SK-N-MC (cell line): ENCODE data around the gene CMTM7.

Source experiments
- DNase-seq: peaks from one replicate; pipeline ENCODE4 v3.0.0-alpha.2; 2011; ENCODE audit warnings: low read depth, low spot score
- H3K27ac ChIP-seq: fragments of 200-600 bp; sonication (generic); 2 replicates; pipeline ENCODE4 v1.5.1; 2016; ENCODE audit warnings: mixed run types
- H3K36me3 ChIP-seq: fragments of 200-600 bp; sonication (generic); 2 replicates; pipeline ENCODE4 v1.6.1; 2017; ENCODE audit warnings: antibody characterized with exemption, low read length, mixed read lengths; ENCODE audit not compliant: insufficient read depth
- H3K4me3 ChIP-seq: fragments of 200-600 bp; sonication (generic); 2 replicates; pipeline ENCODE4 v1.5.1; 2016
- H3K9ac ChIP-seq: fragments of 200-600 bp; sonication (generic); 2 replicates; pipeline ENCODE4 v1.8.0; 2017; ENCODE audit warnings: mixed run types, mixed read lengths; ENCODE audit not compliant: insufficient read length
- H3K9me3 ChIP-seq: fragments of 200-600 bp; sonication (generic); 2 replicates; pipeline ENCODE4 v1.6.1; 2017; ENCODE audit warnings: low read depth, mild to moderate bottlenecking, antibody characterized with exemption, low read length, moderate library complexity, mixed read lengths
- EZH2 ChIP-seq: fragments of 200-600 bp; sonication (generic); IDR thresholded peaks from one replicate; pipeline ENCODE4 v1.6.1; 2017; ENCODE audit warnings: antibody characterized with exemption
- FOXP2 ChIP-seq: optimal IDR thresholded peaks from 2 replicates; pipeline ENCODE3; 2011; ENCODE audit warnings: mild to moderate bottlenecking, moderate library complexity; ENCODE audit not compliant: insufficient read depth; ENCODE audit errors: extremely low read length, control extremely low read depth
- POLR2AphosphoS5 ChIP-seq: IDR thresholded peaks from 2 replicates; pipeline ENCODE4 v1.6.1; 2012; ENCODE audit warnings: mild to moderate bottlenecking, low read depth, low read length, borderline replicate concordance

Gene CMTM7

DNA sequence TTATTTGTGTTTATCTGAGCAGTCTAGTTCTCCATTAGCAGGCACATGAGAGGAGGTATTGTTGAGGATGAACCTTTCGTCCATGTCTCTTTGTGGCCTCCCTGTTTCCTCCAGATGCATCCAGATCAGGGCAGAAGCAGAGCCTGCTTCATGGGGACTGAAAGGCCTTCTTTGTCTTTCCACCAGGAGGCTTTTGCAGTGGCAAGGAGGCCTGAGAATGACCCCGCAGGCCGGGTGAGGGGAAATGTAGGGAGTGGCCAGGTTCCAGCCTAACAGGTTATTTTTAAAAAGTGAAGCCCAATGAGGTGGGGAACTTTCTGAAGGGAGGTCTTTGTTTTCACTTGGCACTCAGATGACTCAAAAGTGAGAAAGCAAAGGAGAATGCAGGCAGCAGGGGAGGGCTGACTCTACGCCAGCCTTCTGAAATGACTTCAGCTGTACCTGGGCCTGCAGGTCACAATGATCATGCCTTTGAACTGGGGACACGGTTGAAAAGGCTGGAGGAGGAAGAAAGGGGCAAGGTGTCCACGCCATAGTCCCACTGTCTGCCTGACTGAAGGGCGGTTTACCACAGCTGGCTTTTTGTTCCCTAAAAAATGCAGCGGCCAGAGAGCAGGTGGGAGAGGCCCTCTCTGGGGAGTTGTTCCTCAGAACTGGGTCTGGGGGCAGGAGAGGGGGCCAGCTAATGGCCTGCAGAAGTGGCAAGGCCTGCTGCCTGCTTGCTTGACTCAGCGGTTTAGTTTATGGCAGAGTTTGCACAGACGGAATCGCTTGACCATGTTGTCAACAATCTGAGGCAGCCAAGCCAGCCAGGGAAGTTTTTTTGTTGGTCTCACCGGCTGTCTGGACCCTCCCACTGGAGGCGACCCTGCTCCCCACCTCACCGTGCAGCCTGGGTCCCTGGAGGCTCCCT is 28.7 kb downstream of the CMTM7 start:
- Histone ChIP-seq H3K9me3 (no peaks in the 10 kb centered on the region), H3K27ac (no peak overlapping the region), H3K36me3 (no peaks in the 10 kb centered on the region), H3K9ac (no peak overlapping the region), H3K4me3 (no peak overlapping the region)
- DNase-seq: no peak
- TF ChIP-seq EZH2 (no peak), POLR2AphosphoS5 (no peak), FOXP2 (no peak)

DNA sequence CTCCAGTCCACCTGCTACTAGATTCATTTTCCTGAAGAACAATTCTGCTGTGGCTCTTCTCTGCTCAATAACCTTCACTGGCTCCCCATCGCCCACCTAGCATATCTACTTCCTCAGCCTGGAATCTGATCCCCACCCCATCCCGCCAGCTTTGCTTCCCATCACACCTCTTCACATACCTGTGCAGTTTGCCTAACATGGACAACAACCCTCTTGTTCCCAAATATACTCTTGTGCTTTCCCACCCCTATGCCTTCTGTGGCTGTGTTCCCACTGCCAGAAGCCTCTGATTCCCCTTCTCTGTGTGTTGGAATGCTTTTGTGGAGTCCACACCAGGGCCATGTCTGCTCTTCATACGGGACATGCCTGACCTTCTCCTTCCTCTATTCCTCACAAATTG is 29.5 kb downstream of the CMTM7 start:
- Histone ChIP-seq H3K4me3 (no peak overlapping the region), H3K27ac (no peak overlapping the region)
- TF ChIP-seq EZH2: no peak
- no peak for TF ChIP-seq POLR2AphosphoS5
- no peak for TF ChIP-seq FOXP2

DNA sequence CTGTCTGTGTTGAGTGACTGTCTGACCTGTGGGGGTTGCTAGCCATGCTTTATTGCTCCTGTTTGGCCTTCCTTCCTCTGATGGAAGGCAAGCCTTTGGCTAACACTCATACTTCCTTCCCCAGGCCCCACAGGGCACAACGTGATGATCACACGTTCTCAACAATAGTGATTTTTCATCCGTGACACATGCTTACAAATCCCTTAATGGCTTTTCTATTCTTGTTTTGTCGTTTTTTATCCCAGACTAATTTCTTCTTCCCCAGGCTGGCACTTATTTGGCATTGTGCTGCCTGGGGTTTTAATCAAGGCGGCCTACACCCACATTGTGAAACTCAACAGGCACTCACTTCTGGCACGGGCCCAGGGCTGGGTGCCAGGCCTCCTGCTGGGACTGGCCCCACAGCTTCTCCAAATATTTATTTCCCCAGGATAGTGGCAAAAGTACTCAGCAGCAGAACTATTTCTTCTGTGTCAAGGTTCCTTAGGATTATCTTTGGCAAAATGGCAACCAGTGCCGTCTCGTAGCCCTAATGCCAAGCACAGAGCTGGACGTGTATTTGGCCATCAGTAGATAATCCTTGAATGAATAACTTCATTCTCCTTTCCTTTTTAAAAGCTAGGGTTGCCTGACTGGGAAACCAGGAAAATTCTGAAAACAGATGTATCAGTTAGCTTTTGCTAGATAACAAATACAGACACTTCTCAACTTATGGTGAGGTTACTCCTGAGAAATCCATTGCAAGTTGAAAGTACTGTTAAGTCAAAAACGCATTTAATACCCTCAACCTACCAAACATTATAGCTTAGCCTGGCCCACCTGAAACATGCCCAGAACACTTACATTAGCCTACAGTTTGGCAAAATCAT is 30.6 kb downstream of the CMTM7 start:
- Histone ChIP-seq H3K9me3 (no peaks in the 10 kb centered on the region), H3K4me3 (no peak overlapping the region), H3K27ac (no peak overlapping the region), H3K36me3 (no peaks in the 10 kb centered on the region), H3K9ac (no peak overlapping the region)
- TF ChIP-seq EZH2: no peak
- no peak for TF ChIP-seq FOXP2
- DNase-seq: no peak

More for the DNA sequence above, 29.5 kb downstream of the CMTM7 start:
- Histone ChIP-seq H3K36me3 (no peaks in the 10 kb centered on the region), H3K9ac (no peak overlapping the region), H3K9me3 (no peaks in the 10 kb centered on the region)
- no peak for DNase-seq

- H3K36me3 ChIP-seq: no peaks in the 10 kb centered on the region
- no peak for DNase-seq
- no peak overlapping the region for H3K27ac ChIP-seq
- no peak overlapping the region for H3K4me3 ChIP-seq
- no peak overlapping the region for H3K9ac ChIP-seq
- no peaks in the 10 kb centered on the region for H3K9me3 ChIP-seq
- TF ChIP-seq EZH2 (no peak), FOXP2 (no peak), POLR2AphosphoS5 (no peak)
Observed at GRCh38 chr3:32422943-32423342, 31.3 kb downstream of the CMTM7 start.

GRCh38 chr3:32423534-32423933 is 31.9 kb downstream of the CMTM7 start:
- Histone ChIP-seq H3K9ac (no peak overlapping the region), H3K27ac (no peak overlapping the region)

DNA sequence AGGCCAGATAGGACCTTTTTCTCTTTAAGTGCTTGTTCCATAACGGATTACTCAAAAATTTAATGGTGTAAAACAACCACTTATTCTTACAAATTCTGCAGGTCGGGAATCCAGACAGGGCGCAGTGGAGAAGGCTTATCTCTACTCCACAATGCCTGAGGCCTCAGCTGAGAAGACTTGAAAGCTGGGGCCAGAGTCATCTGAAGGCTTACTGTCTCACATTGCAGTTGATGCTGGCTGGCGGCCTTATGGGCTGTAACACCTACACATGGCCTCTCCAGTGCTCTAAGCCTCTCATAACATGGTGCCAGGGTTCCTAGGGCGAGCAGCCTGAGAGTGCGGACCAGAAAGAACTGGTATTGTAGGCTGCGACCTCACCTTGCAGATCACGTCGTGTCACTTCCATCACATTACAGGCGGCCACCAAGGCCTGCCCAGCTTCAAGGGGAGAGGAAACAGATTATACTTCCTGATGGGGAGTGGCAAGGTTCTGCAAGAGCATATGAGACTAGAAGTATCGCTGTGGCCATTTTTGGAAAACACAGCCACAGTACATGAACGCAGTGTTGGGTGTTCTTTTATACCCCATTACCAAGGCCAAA is 32.4 kb downstream of the CMTM7 start:
- H3K36me3 ChIP-seq: no peaks in the 10 kb centered on the region
- no peak for TF ChIP-seq EZH2
- no peak for TF ChIP-seq FOXP2
- no peak for TF ChIP-seq POLR2AphosphoS5
- no peak overlapping the region for H3K27ac ChIP-seq
- H3K9ac ChIP-seq: no peak overlapping the region
- H3K4me3 ChIP-seq: no peak overlapping the region
- no peaks in the 10 kb centered on the region for H3K9me3 ChIP-seq
- no peak for DNase-seq

More at GRCh38 chr3:32423534-32423933, 31.9 kb downstream of the CMTM7 start:
- no peak for TF ChIP-seq FOXP2
- TF ChIP-seq EZH2: no peak
- TF ChIP-seq POLR2AphosphoS5: no peak
- Histone ChIP-seq H3K4me3 (no peak overlapping the region), H3K36me3 (no peaks in the 10 kb centered on the region), H3K9me3 (no peaks in the 10 kb centered on the region)
- no peak for DNase-seq

DNA sequence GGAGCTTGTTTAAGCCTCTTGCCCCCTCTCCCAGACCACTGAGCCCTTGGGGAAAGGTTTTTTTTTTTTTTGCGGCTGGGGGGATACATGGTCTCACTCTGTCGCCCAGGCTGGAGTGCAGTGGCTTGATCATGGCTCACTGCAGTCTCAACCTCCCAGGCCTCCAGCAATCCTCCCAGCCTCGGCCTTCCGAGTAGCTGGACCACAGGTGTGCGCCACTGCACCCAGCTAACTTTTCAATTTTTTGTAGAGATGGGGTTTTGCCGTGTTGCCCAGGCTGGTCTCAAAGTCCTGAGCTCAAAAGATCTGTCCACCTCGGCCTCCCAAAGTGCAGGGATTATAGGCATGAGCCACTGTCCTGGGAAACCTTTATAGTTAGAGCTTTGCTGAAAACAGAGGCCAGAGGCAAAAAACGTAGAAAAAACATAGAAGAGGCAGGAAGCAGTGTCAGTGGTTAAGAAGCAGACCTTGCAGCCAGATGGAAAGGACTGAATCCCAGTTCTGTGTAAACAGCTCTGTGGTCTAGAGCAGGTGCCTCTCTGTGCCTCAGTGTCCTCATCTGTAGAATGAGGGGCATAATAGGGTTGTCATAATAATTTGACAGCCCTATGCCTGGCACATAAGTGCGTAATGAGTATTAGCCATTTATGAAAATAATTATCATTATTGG is 33.1 kb downstream of the CMTM7 start:
- Histone ChIP-seq H3K4me3 (no peak overlapping the region), H3K36me3 (no peaks in the 10 kb centered on the region), H3K27ac (no peak overlapping the region), H3K9ac (no peak overlapping the region), H3K9me3 (no peaks in the 10 kb centered on the region)
- DNase-seq: no peak
- TF ChIP-seq POLR2AphosphoS5 (no peak), EZH2 (no peak), FOXP2 (no peak)
